Gastroesophageal sphincter (tissue), 3 donors: ENCODE data around the gene STRN.

Source experiments
- CTCF ChIP-seq, 4 experiments: fragments of 200-600 bp in 2 of 4; fragments of 450-650 bp in 2 of 4; sonication (generic) in 1 of 4; IDR thresholded peaks; one replicate each; pipeline ENCODE4 v1.5.1; 2017 to 2019; ENCODE audit warnings: antibody characterized with exemption in 4 of 4, mild to moderate bottlenecking in 2 of 4, moderate library complexity in 2 of 4
- POLR2A ChIP-seq, 2 donors: fragments of 450-650 bp; IDR thresholded peaks; one replicate each; pipeline ENCODE4 v1.6.1; 2017; ENCODE audit warnings: antibody characterized with exemption in 2 of 2, mild to moderate bottlenecking in 2 of 2, moderate library complexity in 1 of 2
- POLR2AphosphoS5 ChIP-seq: sonication (generic); formaldehyde crosslinking; IDR thresholded peaks from one replicate; pipeline ENCODE4 v1.6.1; 2017; ENCODE audit warnings: antibody characterized with exemption

DNA sequence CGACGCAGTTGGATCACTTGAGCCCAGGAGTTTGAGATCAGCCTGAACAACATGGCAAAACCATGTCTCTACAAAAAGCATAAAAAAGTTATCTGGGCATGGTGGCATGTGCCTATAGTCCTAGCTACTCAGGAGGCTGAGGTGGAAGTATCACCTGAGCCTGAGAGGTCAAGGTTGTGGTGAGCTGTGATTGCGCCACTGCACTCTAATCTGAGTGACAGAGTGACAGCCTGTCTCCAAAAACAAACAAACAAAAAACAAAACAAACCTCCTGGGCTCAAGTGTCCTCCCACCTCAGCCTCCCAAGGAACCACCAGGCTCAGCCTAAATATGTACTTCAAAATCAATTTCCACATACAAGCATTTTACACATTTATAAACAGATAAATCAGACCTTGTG, 83.8 kb downstream of the STRN start:
- TF ChIP-seq CTCF (IDR thresholded peaks at IDR 0.05) (no peak), POLR2A (IDR thresholded peaks at IDR 0.05) (no peak), POLR2AphosphoS5 (no peak)
